Activated T-cell treated with anti-CD3 and anti-CD28 coated beads, Interleukin-2, amount 50 U/mL, for 4 hours (primary cell): Measurements from ENCODE around the gene OBP2B. TPM values are rescaled to one million over a fixed set of nuclear protein-coding genes. Genes with fewer than 3 reads are reported as not detected.
"Not testable (repeated sequence)": the region's sequence is repeated elsewhere in the genome, so short reads cannot be mapped to it uniquely, and the experiment has no call there.

Experiments
- ATAC-seq, 2 donors: fragments of 200-7000 bp; cut with Tn5 transposase; one replicate each; pipeline ENCODE4 v1.10.0; 2021
- DNase-seq: peaks from one replicate; pipeline ENCODE4 v3.0.0-alpha.2; 2020
- H3K27me3 Mint-ChIP-seq: one replicate; pipeline ENCODE4 v1.8.0; 2021; ENCODE audit warnings: low read depth, mixed read lengths
- H3K36me3 Mint-ChIP-seq: one replicate; pipeline ENCODE4 v1.8.0; 2022; ENCODE audit warnings: mixed read lengths; ENCODE audit not compliant: insufficient read depth
- H3K4me1 Mint-ChIP-seq: one replicate; pipeline ENCODE4 v1.8.0; 2021; ENCODE audit warnings: low read depth, mixed read lengths
- H3K4me3 Mint-ChIP-seq: one replicate; pipeline ENCODE4 v1.8.0; 2021; ENCODE audit warnings: mild to moderate bottlenecking, moderate library complexity, mixed read lengths
- H3K9me3 Mint-ChIP-seq: one replicate; pipeline ENCODE4 v1.8.0; 2021; ENCODE audit warnings: mixed read lengths
- total RNA-seq, 3 donors: library from RNA; stranded (reverse); gene quantifications; one replicate each; pipeline ENCODE4 v1.2.1, GENCODE V29; 2021

The OBP2B gene
- total RNA-seq, 3 donors from 2014 or later = not detected

DNA sequence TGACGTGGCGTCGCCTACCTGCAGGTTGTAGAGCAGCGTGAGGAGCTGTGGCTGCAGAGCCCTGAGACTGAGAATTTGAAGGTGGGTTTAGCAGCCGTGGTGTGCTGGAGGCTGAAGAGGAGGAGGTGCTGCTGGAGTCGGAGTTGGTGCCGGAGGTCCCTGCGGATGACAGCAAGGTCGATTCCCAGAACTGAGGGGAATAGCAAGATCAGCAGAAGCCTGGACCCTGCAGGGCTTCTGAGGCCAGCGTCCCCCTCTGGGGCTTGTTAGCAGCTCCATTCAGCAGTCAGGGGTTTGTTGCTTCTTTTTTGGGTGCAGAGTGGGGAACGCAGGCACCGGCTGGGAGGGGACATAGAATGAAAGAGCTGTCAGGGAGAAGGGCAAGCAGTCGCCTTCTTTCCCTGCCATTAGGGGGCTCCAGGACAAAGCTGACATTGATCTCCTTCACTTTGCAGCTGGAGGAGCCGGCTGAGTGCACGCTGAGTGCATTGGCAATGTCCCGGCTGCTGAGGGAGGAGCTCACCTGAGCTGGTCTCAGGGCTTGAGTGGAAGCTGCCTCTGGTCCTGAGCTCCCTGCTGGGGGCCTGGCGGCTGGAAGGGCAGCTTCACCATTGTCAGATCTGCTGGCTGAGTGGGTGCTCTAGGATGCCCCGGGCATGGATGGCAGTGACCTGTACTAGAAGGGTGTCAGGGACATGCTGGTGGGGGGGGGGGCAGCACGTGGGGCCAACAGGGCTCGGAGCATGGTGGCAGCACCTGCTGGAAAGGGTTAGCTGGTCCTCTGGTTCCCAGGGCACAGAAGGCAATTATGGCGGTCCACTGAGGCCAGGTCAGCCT is 20.8 kb downstream of the OBP2B start:
- no peaks in the 10 kb centered on the region for H3K9me3 Mint-ChIP-seq
- peaks cover 32% of the 10 kb centered on the region for H3K27me3 Mint-ChIP-seq
- ATAC-seq (no peak), DNase-seq (no peak)
- no peak overlapping the region for H3K4me3 Mint-ChIP-seq
- H3K4me1 Mint-ChIP-seq = peaks cover 12% of the 10 kb centered on the region
- no peaks in the 10 kb centered on the region for H3K36me3 Mint-ChIP-seq

DNA sequence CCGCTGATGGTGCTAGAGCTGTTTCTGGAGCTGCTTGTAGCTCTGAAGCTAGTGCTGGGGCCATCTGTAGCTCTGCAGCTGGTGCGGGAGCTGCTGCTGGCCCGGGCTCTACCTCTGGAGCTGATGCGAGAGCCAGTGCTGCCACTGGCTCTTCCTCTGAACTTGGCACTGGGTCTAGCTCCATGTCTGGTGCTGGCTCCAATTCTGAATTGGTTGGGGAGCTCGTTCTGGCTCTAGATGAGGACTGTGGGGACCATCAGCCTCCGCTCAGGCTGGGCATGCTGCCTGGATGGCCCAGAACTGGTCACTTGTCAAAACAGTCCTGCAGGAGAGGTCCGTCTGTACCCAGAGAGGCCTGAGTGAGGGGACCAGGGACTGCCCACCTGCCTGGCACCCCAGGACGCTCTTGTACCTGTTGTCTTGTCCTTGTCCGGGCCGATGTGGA is 21.5 kb downstream of the OBP2B start:
- no peak for DNase-seq
- Mint-ChIP-seq H3K36me3 (no peaks in the 10 kb centered on the region), H3K9me3 (no peaks in the 10 kb centered on the region), H3K4me1 (peaks cover 12% of the 10 kb centered on the region), H3K4me3 (no peak overlapping the region), H3K27me3 (peaks cover 35% of the 10 kb centered on the region)
- no peak for ATAC-seq

DNA sequence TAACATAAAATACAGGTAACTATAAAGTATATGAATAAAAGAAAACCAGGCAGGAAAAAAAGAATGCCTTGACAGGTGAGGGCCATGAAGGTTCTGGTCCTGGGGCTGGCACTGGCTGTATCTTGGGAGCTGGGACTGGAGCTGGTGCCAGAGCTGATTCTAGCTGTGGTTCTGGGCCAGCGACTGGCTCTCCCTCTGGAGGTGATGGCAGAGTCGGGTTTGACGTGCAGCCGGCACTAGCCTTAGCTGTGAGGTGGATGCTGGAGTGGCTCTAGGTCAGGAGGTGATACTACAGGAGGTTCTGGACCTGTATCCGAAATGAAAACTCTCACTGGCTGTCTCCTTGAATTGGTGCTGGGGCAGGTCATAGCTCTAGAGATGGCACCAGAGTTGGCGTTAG is 22.3 kb downstream of the OBP2B start:
- DNase-seq = no peak
- H3K36me3 Mint-ChIP-seq = no peaks in the 10 kb centered on the region
- peaks cover 35% of the 10 kb centered on the region for H3K27me3 Mint-ChIP-seq
- ATAC-seq = no peak
- H3K4me3 Mint-ChIP-seq = no peak overlapping the region
- peaks cover 12% of the 10 kb centered on the region for H3K4me1 Mint-ChIP-seq
- H3K9me3 Mint-ChIP-seq = no peaks in the 10 kb centered on the region

DNA sequence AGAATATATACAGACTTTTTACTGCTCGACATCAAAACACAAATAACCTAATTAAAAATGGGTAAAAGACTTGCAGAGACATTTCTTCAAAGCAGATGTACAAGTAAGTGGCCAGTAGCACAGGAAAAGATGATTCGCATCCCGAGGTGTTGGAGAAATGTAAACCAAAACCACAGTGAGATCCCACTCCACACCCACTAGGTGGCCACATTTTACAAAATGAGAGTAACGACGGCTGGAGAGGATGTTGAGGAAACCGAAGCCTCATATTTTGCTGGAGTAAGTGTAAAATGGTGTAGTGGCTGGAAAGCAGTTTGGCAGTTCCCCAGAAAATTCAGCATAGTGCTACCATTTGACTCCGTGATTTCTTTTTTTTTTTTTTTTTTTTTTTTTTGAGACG is 24.1 kb downstream of the OBP2B start:
- ATAC-seq (peak; percentile 54 to 58), DNase-seq (no peak)
- no peaks in the 10 kb centered on the region for H3K36me3 Mint-ChIP-seq
- peaks cover 12% of the 10 kb centered on the region for H3K4me1 Mint-ChIP-seq
- H3K4me3 Mint-ChIP-seq = no peak overlapping the region
- no peaks in the 10 kb centered on the region for H3K9me3 Mint-ChIP-seq
- H3K27me3 Mint-ChIP-seq = peaks cover 35% of the 10 kb centered on the region

DNA sequence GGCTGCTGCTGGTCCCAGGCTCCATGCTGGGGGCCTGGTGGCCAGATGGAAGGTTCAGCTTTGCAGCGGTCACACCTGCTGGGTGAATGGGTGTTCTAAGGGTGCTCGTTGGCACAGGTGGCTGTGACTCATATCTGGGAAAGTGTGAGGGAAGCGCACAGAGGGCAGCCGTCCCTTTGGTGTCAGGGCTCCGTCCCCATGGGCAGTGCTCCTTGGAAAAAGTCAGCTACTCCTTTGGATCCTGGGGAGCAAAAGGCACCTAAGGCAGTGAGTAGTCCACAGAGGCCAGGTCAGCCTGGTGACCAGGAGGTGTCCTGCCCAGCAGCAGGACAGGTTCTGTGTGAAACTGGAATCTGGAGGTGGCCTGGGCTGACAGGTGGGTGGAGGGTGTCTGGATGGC is 26.9 kb downstream of the OBP2B start:
- H3K4me1 Mint-ChIP-seq = peaks cover 12% of the 10 kb centered on the region
- H3K9me3 Mint-ChIP-seq = no peaks in the 10 kb centered on the region
- H3K36me3 Mint-ChIP-seq = no peaks in the 10 kb centered on the region
- no peak for DNase-seq
- peaks cover 23% of the 10 kb centered on the region for H3K27me3 Mint-ChIP-seq
- no peak overlapping the region for H3K4me3 Mint-ChIP-seq
- no peak for ATAC-seq

DNA sequence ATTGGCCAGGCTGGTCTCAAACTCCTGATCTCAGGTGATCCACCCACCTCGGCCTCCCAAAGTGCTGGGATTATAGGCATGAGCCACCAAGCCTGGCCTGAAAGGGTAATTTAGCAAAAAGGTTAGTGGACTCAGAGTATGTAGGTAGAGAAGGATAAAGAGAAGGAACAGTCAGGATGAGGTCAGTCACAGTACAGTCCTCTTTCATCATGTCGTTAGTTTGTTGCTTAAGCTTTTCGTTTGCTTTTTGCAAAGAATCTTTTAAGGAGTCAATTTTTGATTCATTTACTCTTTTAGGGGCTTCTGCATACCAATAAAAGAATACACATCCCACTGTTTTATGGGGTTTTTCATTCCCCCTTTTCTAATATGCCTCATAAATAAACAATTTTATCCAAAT is 27.5 kb downstream of the OBP2B start:
- no peak for ATAC-seq
- no peaks in the 10 kb centered on the region for H3K36me3 Mint-ChIP-seq
- H3K9me3 Mint-ChIP-seq = no peaks in the 10 kb centered on the region
- no peak for DNase-seq
- peaks cover 12% of the 10 kb centered on the region for H3K4me1 Mint-ChIP-seq
- peaks cover 20% of the 10 kb centered on the region for H3K27me3 Mint-ChIP-seq
- H3K4me3 Mint-ChIP-seq = no peak overlapping the region

DNA sequence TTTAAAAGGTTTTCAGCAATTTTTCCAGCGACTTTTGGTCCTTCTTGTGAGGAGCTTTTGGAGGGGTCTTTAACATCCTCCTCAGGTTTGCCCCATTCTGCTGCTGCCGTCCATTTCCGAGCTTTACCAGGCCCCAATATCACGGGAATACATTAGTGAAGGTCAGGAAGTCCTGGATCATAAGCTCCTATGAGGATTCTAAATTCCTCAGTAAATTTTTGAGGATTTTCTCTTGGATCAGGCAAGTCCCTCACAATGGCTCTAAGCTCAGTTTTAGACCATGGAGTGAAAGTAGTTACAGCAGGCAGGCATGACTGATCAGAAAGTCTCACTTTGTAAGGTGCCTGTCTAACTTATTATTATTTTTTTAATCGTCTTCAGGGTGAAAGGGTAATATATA is 28.1 kb downstream of the OBP2B start:
- Mint-ChIP-seq H3K4me3 (no peak overlapping the region), H3K4me1 (peaks cover 9% of the 10 kb centered on the region), H3K27me3 (peaks cover 22% of the 10 kb centered on the region), H3K9me3 (no peaks in the 10 kb centered on the region), H3K36me3 (no peaks in the 10 kb centered on the region)
- ATAC-seq (no peak), DNase-seq (no peak)

DNA sequence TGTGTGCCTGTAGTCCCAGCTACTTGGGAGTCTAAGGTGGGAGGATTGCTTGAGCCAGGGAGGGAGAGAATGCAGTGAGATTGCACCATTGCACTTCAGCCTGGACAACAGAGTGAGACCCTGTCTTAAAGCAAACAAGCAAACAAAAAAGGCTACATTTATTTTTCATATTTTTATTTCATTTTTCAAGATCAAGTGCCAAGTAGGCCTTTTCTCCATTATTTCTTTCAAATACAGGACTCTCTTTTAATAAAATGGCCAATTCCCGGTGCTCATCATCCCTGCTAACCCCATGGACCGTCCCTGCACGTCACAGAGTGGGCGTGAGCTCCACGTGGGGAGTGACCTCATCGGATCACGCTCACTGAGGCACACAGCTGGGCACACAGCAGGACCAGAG is 36.0 kb downstream of the OBP2B start:
- H3K36me3 Mint-ChIP-seq = no peaks in the 10 kb centered on the region
- H3K4me3 Mint-ChIP-seq = no peak overlapping the region
- ATAC-seq = no peak
- H3K27me3 Mint-ChIP-seq = peaks cover 9% of the 10 kb centered on the region
- no peaks in the 10 kb centered on the region for H3K9me3 Mint-ChIP-seq
- no peak for DNase-seq
- no peaks in the 10 kb centered on the region for H3K4me1 Mint-ChIP-seq

DNA sequence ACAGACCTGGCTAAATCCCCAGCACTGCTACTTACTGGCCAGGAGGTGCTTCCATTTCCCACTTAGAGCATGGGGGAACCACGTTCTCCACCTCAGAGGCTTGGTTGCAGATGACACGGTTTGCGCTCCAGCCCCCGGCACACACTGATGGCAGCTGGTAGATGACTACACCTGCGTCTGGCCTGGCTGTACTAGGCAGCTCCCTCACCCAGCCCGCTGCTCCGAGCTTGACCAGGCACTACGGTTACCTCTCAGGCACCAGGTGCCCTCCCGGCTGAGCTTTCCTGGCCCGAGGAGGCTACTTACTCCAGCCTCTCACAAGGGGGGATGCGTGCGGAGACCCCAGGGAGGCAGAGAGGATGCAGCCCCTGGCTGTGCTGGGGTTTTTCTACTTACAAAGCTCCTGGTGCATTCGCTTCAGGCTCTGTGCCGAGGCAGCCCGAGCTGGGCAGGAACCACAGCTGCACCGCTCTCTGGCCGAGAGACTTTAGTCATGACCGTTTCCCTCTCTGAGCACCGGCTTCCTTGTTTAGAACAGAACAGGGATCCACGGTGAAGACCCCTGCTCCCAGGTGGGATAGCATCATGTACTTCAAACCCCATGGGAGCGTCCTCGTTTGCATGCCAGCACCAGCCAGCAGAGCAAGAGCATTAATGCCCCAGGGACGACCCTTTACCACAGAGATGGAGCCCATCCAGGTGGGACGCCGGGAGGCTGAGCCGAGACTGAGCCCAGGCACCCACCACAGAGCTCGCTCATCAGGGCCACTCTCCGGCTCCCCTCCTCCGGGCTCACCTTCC is 37.7 kb downstream of the OBP2B start:
- ATAC-seq (no peak), DNase-seq (no peak)
- H3K27me3 Mint-ChIP-seq = peaks cover 9% of the 10 kb centered on the region
- H3K9me3 Mint-ChIP-seq = no peaks in the 10 kb centered on the region
- no peaks in the 10 kb centered on the region for H3K4me1 Mint-ChIP-seq
- H3K36me3 Mint-ChIP-seq = no peaks in the 10 kb centered on the region
- H3K4me3 Mint-ChIP-seq = no peak overlapping the region

DNA sequence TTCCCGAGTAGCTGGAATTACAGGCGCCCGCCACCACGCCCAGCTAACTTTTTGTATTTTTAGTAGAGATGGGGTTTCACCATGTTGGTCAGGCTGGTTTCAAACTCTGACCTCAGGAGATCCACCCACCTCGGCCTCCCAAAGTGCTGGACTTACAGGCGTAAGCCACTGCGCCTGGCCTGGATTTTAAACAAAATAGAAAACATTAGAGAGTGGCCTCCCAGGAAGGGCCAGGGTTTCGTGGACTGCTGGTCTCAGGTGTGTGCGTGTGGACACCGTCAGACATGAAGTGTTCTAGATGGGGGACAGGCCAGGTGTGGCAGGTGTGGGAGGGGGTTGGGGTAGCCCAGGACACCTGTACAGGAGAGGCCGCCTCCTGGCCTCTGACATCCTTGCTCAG is 38.3 kb downstream of the OBP2B start:
- peaks cover 5% of the 10 kb centered on the region for H3K27me3 Mint-ChIP-seq
- H3K36me3 Mint-ChIP-seq = no peaks in the 10 kb centered on the region
- no peak for DNase-seq
- H3K4me1 Mint-ChIP-seq = no peaks in the 10 kb centered on the region
- no peak for ATAC-seq
- no peak overlapping the region for H3K4me3 Mint-ChIP-seq
- H3K9me3 Mint-ChIP-seq = no peaks in the 10 kb centered on the region

DNA sequence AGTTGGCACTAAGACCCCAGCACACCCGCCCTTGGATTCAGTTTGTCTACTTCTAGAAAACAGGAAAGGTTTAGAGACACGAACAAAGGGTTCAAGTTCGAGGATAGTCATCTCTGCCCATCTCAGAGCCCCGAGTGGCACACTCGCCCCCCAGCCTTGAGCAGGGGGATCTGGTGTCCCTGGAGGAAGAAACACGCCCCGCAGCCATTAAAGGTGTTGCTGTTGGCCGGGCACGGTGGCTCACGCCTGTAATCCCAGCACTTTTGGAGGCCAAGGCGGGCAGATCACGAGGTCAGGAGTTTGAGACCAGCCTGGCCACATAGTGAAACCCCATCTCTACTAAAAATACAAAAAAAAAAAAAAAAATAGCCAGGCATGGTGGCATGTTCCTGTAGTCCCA is 39.4 kb downstream of the OBP2B start:
- not testable (repeated sequence) for H3K36me3 Mint-ChIP-seq, H3K4me3 Mint-ChIP-seq, DNase-seq, H3K27me3 Mint-ChIP-seq, H3K4me1 Mint-ChIP-seq, H3K9me3 Mint-ChIP-seq, ATAC-seq

DNA sequence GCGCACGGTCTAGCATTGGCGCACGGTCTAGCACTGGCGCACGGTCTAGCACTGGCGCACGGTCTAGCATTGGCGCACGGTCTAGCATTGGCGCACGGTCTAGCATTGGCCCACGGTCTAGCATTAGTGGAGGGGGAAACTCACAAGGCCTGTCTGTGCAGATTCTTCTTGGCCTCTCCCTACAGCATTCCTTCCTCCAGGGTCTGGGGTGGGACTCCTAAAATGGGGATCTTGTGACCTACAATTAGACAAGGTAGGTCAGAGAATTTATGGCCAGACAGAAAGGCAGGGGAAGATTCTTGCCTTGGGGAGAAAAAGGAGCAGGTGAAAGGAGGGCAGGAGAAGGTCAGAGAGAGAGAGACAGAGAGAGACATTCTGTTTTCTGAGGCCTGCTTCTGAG is 39.9 kb downstream of the OBP2B start:
- no peak overlapping the region for H3K4me3 Mint-ChIP-seq
- no peaks in the 10 kb centered on the region for H3K27me3 Mint-ChIP-seq
- no peak for DNase-seq
- H3K9me3 Mint-ChIP-seq = no peaks in the 10 kb centered on the region
- no peaks in the 10 kb centered on the region for H3K4me1 Mint-ChIP-seq
- no peak for ATAC-seq
- H3K36me3 Mint-ChIP-seq = no peaks in the 10 kb centered on the region

DNA sequence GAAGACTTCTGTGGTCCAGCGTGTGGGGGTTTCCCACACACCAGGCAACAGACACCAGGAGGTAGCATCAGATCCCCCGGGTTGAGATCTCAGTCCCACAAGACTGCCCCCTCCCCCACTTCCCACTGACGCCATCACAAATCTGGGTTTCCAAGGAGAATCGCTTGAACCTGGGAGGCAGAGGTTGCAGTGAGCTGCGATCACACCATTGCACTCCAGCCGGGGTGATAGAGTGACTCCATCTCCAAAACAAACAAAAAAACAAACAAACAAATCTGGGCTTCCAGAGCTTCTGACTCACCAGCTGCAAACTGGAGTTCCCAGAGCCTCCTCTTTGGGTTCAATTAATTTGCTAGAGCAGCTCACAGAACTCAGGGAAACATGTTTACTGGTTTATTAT is 40.6 kb downstream of the OBP2B start:
- DNase-seq = no peak
- H3K9me3 Mint-ChIP-seq = no peaks in the 10 kb centered on the region

DNA sequence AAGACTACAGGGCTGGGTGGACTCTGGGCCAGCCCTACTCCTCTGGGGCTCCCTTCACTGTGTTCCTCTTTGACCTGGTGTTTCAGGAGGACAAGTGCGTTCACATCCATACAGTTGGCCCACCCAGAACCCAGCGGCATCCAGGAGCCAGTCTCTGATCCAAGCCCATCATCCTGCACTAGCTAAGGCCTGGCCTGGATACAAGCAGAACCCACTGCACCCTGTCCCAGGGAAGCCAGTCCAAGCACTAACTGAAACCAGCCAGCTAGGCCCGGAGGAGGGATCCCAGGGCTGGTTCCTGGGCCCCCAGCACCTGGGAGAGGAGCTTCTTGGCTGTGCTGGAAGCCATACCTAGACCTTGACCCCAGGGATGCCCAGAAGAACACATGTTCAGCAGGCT is 41.3 kb downstream of the OBP2B start:
- H3K4me1 Mint-ChIP-seq = no peaks in the 10 kb centered on the region

More for the DNA sequence above, 40.6 kb downstream of the OBP2B start:
- H3K36me3 Mint-ChIP-seq = no peaks in the 10 kb centered on the region
- H3K27me3 Mint-ChIP-seq = no peaks in the 10 kb centered on the region
- H3K4me3 Mint-ChIP-seq = no peak overlapping the region
- ATAC-seq = no peak
- H3K4me1 Mint-ChIP-seq = no peaks in the 10 kb centered on the region

More for the DNA sequence above, 41.3 kb downstream of the OBP2B start:
- ATAC-seq (no peak), DNase-seq (no peak)
- no peaks in the 10 kb centered on the region for H3K36me3 Mint-ChIP-seq
- no peak overlapping the region for H3K4me3 Mint-ChIP-seq
- H3K9me3 Mint-ChIP-seq = no peaks in the 10 kb centered on the region
- H3K27me3 Mint-ChIP-seq = no peaks in the 10 kb centered on the region
